ENCODE measurements around the gene PTPRH.

DNA sequence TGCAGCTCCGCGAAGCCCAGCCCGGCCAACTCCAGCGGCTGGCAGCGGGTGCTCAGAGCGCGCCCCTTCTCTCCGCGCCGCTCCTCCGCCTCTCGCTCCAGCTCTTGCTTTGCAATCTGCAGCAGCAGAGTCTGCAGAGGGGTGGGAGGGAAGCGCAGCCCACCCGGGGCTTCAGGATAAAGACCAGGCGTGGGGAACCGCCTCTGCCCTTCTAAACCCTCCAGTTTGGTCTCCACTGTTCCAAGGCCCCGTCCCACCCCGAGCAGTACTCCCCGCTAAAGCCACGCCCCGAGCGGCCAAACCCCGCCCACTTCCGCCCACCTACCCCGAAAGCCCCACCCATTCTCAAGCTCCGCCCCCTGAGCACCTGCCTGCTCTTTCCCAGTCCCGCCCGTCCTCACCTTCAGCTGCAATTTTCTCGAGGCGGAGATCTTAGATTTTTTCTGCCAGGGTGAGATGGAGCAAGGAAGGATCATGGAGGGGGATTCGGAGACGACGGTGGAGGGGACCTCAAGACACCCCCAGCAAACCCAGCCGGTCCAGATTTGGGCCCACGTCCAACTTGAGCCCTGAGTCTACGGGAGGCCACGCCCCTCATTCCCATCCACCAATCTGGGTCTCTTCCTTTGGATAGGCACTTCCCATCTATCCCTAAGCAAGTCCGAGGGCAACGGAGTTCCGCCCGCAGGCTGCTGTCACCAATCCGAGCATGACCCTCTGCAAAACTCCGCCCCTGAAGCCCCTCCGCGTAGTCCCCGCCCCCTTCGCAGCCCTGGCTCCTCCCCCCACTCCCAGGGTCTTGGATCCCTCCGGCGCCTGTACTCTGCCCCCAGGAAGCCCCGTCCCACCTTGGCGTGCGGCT is 52.9 kb downstream of the PTPRH start:
- TF ChIP-seq, protein P1, sequence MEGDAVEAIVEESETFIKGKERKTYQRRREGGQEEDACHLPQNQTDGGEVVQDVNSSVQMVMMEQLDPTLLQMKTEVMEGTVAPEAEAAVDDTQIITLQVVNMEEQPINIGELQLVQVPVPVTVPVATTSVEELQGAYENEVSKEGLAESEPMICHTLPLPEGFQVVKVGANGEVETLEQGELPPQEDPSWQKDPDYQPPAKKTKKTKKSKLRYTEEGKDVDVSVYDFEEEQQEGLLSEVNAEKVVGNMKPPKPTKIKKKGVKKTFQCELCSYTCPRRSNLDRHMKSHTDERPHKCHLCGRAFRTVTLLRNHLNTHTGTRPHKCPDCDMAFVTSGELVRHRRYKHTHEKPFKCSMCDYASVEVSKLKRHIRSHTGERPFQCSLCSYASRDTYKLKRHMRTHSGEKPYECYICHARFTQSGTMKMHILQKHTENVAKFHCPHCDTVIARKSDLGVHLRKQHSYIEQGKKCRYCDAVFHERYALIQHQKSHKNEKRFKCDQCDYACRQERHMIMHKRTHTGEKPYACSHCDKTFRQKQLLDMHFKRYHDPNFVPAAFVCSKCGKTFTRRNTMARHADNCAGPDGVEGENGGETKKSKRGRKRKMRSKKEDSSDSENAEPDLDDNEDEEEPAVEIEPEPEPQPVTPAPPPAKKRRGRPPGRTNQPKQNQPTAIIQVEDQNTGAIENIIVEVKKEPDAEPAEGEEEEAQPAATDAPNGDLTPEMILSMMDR (IDR thresholded peaks at IDR 0.05) = no peak
- TF ChIP-seq POLR2A (IDR thresholded peaks at IDR 0.05) (no peak), EP300 (IDR thresholded peaks at IDR 0.05) (no peak)
